Activated T-cell treated with anti-CD3 and anti-CD28 coated beads for 48 hours (primary cell): ENCODE data around the gene ITSN1.
"Not testable (repeated sequence)": the region's sequence is repeated elsewhere in the genome, so short reads cannot be mapped to it uniquely, and the experiment has no call there.

Experiments
- DNase-seq: peaks from one replicate; pipeline ENCODE4 v3.0.0-alpha.2; 2020; ENCODE audit warnings: low read depth

Gene ITSN1

GRCh38 chr21:33684068-33684467 is 41.8 kb downstream of the ITSN1 start:
- DNase-seq, result no peak

GRCh38 chr21:33684923-33685560 is 42.7 kb downstream of the ITSN1 start:
- no peak for DNase-seq

GRCh38 chr21:33685613-33686197 is 43.4 kb downstream of the ITSN1 start:
- no peak for DNase-seq

GRCh38 chr21:33686386-33686785 is 44.1 kb downstream of the ITSN1 start:
- DNase-seq, result no peak

- no peak for DNase-seq
Measured at GRCh38 chr21:33687634-33688033, 45.3 kb downstream of the ITSN1 start.

- DNase-seq, result no peak
Measured at GRCh38 chr21:33688353-33688752, 46.1 kb downstream of the ITSN1 start.

- no peak for DNase-seq
Measured at GRCh38 chr21:33690874-33691273, 48.6 kb downstream of the ITSN1 start.

- no peak for DNase-seq
Measured at GRCh38 chr21:33691945-33692603, 49.8 kb downstream of the ITSN1 start.

- no peak for DNase-seq
Measured at GRCh38 chr21:33695813-33696212, 53.5 kb downstream of the ITSN1 start.

GRCh38 chr21:33696465-33696864 is 54.2 kb downstream of the ITSN1 start:
- DNase-seq, result no peak

- DNase-seq, result no peak
Measured at GRCh38 chr21:33698087-33698860, 56.0 kb downstream of the ITSN1 start.

- DNase-seq, result no peak
Measured at GRCh38 chr21:33699277-33699676, 57.0 kb downstream of the ITSN1 start.

- no peak for DNase-seq
Measured at GRCh38 chr21:33700491-33700890, 58.2 kb downstream of the ITSN1 start.

- DNase-seq, result no peak
Measured at GRCh38 chr21:33703750-33704606, 61.7 kb downstream of the ITSN1 start.

- DNase-seq, result no peak
Measured at GRCh38 chr21:33707846-33708245, 65.5 kb downstream of the ITSN1 start.

- no peak for DNase-seq
Measured at GRCh38 chr21:33708874-33709273, 66.6 kb downstream of the ITSN1 start.

- DNase-seq, result no peak
Measured at GRCh38 chr21:33712022-33712803, 69.9 kb downstream of the ITSN1 start.

GRCh38 chr21:33721081-33721480 is 78.8 kb downstream of the ITSN1 start:
- DNase-seq, result no peak

GRCh38 chr21:33729139-33729538 is 86.8 kb downstream of the ITSN1 start:
- not testable (repeated sequence) for DNase-seq

GRCh38 chr21:33729641-33730040 is 87.3 kb downstream of the ITSN1 start:
- no peak for DNase-seq

- DNase-seq, result no peak
Measured at GRCh38 chr21:33731447-33731846, 89.1 kb downstream of the ITSN1 start.
